Hematopoietic multipotent progenitor cell treated with erythropoietin and hydrocortisone succinate and interleukin-3 and kit ligand, for 17 days (in vitro differentiated cells): ENCODE data around the gene FNDC4.
"Not testable (repeated sequence)": the region's sequence is repeated elsewhere in the genome, so short reads cannot be mapped to it uniquely, and the experiment has no call there.

Source experiments
- DNase-seq: peaks from one replicate; pipeline ENCODE4 v3.0.0-alpha.2; 2015; ENCODE audit warnings: low spot score

The FNDC4 gene

DNA sequence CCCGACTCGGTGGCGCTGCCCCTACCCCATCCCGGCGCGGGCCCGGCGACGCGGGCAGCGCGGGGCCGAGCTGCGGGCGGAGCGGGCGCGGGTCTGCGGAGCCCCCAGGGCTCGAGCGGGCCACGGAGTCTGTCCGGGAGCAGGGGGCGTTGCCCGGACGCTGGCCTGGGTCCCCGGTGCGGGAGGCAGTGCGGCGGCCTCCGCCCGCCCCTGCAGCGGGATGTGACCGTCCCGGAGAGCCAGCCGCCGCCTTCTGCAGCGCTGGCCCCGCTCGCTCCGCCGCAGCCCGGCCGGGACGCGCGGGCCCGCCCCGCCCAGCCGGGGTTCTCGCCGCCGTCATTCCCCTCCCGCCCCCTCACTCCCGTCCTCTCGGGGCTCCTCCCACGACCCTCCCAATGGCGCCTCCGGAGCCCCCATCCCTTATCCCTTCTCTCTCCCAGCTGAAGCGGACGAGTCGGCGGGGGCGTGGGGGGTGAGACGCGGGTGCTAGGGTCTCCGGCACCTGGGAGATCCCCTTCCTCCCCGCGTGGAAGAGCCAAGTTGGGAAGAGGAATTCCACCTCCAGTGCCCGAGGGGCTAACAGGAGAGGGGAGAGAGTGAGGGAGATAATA is at the start of gene FNDC4:
Gene FNDC4 (minus strand): TSS at position 257 of the 611 bp plus-strand sequence. CDS start 521 bp downstream, outside the sequence.
- no peak for DNase-seq

- no peak for DNase-seq
Observed at GRCh38 chr2:27544143-27544821, 49.3 kb upstream of the FNDC4 start.

- DNase-seq, result not testable (repeated sequence)
Observed at GRCh38 chr2:27539649-27540048, 44.6 kb upstream of the FNDC4 start.

- not testable (repeated sequence) for DNase-seq
Observed at GRCh38 chr2:27538839-27539450, 43.9 kb upstream of the FNDC4 start.

DNA sequence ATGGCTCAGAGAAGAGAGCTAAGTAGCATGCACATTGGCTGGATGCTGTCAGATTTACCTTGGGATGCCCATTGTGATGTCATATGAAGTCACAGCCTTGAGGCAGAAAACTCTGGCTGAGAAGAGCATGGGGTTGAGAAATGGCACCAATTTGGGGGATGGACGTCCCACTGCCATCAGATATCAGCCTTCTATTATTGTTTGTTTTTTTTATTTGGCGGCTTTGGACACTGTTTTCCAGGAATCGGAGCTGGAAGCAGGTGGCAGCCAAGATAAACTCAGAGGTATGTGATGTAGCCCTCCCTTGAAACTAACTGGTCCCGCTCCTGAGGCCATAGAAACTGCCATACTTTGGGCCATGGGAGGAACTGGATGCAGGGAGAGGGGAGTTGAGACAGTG is 42.3 kb upstream of the FNDC4 start:
- no peak for DNase-seq

GRCh38 chr2:27531983-27532382 is 37.0 kb upstream of the FNDC4 start:
- DNase-seq, result no peak

DNA sequence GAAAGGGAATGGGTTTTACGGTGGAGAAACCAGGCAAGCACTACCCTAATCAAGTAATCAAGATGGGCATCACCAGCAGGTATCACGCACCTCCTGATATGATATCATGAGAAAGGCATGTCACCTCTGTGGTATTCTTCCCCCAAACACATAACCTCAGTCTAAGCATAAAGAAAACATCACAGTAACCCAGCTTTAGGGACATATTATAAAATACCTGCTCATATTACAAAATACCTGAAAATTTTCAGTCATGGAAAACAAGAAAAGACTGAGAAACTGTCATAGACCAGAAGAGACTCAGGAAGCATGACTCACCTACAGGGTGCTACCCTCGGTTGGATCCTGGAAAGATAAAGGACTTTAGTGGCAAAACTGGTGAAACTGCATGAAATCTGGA is 32.2 kb upstream of the FNDC4 start:
- no peak for DNase-seq

GRCh38 chr2:27522400-27522945 is 27.5 kb upstream of the FNDC4 start:
- peak; percentile 34 for DNase-seq

DNA sequence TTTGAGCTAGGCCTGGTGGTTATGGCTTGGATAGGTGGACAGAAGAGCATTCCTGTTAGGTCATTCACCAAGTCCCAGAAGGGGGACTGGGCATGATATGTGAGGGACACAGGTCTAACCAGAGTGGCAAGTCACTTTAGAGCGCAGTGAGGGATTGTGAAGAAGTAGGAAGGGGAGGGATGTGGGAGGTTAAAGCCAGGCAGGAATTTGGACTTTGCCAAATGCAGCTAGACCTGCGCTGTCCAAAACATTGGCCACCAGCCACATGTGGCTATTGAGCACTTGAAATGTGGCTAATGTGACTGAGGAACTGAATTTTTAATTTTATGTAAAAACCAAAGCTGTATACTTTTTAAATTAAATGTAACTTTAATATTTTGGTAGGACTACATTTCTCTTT is 25.3 kb upstream of the FNDC4 start:
- no peak for DNase-seq

DNA sequence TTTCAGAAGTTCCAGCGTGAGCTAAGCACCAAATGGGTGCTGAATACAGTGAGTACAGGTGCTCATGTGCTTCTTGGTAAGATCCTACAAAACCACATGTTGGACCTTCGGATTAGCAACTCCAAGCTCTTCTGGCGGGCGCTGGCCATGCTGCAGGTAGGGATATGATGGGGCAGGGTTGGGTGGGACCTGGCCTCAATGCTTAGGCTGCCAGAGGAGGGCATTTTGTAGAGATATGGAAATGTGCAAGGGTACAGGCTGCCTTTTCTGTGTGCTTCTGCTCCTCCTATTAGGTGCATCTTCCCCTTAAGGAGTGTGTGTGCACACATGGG is 23.7 kb upstream of the FNDC4 start:
- DNase-seq, result no peak

GRCh38 chr2:27518113-27518781 is 23.2 kb upstream of the FNDC4 start:
- DNase-seq, result no peak

GRCh38 chr2:27509326-27509725 is 14.3 kb upstream of the FNDC4 start:
- DNase-seq, result no peak

DNA sequence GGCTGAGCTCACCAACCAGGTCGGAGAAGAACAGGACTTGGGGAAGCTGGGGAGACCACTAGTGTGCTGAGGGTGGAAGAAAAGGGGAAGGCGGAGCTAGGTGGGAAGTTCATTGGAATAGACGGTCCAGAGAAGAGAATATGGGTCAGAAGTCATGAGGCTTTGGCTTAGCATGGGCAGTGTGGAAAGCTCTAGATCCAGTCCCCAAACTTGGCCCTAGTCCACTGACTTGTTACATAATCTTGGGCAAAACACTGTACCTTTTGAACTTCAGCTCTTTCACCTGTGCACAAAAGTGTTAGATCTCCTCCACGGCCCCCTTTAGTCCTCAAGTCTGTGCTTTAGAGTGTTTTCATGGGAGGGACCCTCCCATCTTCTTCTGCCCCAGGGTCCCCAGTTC is 12.3 kb upstream of the FNDC4 start:
- no peak for DNase-seq

DNA sequence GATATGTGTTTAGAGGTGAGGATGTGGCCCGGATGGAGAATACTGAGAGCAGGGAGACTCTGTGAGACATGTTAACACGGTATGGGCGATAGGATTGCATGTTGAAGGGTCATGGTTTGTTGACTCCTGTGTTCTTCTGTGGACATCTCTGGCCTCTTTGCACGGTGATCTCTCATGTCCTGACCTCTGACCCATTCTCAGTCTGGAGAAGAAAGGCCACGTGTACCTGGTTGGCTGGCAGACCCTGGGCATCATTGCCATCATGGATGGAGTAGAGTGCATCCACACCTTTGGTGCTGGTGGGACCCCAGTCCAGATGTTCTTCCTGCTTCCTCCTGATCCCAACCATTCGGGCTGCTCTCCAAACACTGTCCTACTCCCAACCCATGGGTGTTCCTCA is 11.6 kb upstream of the FNDC4 start:
- DNase-seq, result no peak

DNA sequence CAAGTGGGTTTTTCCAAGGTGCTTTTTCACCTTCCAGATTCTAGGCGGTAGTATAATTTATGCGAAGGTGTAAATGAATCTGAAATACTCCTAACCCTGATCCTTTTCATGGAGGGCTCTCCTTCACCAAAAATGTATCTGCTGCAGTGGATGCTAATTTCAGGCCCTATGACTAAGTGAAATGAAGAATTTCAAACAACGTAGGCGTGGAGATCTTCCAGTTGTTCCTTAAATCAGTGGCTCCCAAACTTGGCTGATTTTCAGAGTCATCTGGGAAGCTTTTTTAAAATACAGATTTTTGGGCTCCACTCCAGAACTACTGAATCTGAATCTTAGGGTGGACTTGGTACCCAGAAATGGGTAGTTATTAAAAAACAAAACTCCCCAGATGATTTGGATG is 7.1 kb upstream of the FNDC4 start:
- no peak for DNase-seq

GRCh38 chr2:27501042-27501441 is 6.0 kb upstream of the FNDC4 start:
- no peak for DNase-seq

DNA sequence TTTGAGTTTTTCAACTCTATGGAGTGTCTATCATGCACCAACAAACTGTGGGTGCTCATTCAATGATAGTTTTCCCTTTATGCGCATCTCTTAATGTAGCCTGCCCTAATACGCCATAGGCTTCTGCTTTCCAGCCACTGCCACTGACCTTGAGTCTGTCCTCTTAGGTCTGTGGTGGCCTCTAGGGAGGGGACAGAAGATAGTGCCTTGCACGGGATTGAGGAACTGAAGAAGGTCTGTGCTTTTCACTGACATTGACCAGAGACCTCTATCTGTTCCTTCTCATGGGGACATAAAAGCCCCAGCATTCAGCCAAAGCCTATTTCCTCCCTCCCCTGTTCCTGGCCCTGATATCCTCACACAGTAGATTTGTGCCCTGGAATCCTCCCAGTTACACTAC is 4.0 kb upstream of the FNDC4 start:
- DNase-seq, result no peak

- DNase-seq, result no peak
Observed at GRCh38 chr2:27497288-27497627, 2.3 kb upstream of the FNDC4 start.

DNA sequence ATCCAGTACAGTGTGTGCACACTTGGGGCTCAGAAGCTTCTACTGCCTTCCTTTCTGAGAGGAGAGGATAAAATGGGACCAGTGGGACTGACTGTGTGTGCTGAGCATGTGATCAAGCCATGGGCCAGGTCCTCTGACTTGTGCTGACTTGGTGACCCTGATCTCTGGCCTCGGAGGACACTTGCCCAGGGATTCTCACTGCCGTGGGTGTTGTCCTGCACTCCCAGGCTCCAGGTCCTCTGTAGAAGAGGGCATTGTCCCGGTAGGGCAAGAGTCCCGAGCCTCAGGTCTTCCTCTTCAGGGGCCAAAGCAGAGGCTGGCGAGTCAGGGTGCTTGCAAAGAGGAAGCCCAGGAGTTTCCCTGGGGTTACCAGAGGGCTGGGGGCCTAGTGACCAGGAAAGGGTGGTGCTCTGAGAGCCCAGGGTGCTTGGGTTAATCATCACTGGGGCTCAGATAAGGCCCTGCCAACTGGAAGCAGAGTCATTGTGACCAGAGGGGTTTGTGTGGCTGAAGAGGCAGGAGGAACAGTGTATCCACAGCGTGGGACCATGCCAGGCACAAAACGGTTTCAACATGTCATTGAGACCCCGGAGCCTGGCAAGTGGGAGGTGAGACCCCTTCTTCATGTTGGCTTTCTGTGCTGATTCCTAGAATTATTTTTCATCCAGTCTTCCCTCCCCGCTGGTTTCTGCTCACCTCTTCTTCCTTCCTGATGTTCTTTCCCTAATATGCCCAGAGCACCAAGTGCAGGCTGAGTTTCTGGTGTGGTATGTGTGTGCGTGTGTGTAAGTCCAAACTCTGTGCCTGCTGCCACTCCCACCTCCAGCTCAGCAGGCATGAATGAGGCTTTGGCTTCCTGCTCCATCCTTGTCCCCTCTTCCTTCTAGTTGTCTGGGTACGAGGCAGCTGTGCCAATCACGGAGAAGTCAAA is 1.6 kb upstream of the FNDC4 start, which contains the start of gene GCKR:
Gene GCKR (plus strand): TSS at position 483 of the 931 bp plus-strand sequence. CDS start 66 bp downstream, at position 549.
- no peak for DNase-seq

DNA sequence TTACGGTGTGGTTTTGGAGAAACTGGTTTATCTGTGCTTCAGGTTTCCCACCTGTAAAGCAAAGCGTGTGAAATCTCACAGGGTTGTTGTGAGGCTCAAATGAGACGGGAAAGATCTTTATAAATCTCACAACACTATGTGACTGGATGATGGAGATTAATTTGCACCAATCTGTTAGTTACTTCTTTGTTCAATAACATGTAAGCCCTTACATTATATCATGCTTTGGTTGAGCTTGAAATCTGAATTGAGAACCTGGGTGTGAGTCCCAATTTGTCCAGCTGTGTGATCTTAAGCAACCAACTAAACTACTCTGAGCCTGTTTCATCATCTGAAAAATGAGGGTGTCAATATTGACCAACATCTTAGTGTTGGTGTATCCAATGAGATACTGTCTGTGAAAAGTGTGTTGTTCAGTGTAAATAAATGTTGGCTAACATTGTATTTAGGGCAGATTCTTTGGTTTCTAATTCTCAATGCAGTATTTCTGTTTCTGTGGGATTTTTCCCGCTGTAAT is 898 bp upstream of the FNDC4 start:
- DNase-seq, result no peak

GRCh38 chr2:27494284-27494943 is 586 bp downstream of the FNDC4 start:
- no peak for DNase-seq
